ENCODE measurements around the gene IL17RA.

The IL17RA gene

DNA sequence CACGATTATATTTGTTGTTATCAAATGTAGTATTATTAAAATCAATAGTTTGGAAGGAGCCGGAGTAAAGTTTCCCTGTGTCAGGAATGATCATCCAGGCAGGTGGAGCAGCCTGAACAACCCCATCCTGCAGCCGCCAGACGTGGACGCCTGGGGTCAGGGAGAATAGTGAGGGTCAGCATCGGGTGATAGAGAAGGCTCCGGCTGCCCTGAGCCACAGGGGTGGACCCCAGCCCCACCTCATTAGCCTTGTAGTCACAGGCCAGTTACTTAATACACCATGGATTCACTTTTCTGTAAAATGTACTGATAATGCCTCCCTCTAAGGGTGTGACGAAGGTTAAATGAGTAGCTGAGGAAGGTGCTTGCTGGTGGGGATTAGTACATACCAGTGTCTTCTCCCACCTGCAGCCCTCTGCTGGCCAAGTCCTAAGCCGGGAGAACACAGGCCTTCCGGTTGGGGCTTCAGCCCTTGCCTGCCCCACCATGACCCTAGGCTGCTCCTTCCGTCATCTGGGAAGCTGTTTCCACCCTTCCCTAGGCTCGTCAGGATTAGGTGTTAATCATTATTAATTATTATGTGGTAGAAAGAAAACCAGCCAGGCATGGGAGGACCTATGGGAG is 21.5 kb downstream of the IL17RA start:
- no peak for DNase-seq (ENCODE audit: low read depth)

GRCh38 chr22:17106785-17107546 is 22.2 kb downstream of the IL17RA start:
- DNase-seq (ENCODE audit: low read depth): no peak

GRCh38 chr22:17107547-17107810 is 22.7 kb downstream of the IL17RA start:
- DNase-seq (ENCODE audit: low read depth): no peak

DNA sequence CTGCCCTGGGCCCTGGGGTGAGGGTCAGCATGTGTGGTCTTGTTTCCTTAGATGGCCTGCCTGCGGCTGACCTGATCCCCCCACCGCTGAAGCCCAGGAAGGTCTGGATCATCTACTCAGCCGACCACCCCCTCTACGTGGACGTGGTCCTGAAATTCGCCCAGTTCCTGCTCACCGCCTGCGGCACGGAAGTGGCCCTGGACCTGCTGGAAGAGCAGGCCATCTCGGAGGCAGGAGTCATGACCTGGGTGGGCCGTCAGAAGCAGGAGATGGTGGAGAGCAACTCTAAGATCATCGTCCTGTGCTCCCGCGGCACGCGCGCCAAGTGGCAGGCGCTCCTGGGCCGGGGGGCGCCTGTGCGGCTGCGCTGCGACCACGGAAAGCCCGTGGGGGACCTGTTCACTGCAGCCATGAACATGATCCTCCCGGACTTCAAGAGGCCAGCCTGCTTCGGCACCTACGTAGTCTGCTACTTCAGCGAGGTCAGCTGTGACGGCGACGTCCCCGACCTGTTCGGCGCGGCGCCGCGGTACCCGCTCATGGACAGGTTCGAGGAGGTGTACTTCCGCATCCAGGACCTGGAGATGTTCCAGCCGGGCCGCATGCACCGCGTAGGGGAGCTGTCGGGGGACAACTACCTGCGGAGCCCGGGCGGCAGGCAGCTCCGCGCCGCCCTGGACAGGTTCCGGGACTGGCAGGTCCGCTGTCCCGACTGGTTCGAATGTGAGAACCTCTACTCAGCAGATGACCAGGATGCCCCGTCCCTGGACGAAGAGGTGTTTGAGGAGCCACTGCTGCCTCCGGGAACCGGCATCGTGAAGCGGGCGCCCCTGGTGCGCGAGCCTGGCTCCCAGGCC is 23.7 kb downstream of the IL17RA start:
- DNase-seq (ENCODE audit: low read depth): no peak

DNA sequence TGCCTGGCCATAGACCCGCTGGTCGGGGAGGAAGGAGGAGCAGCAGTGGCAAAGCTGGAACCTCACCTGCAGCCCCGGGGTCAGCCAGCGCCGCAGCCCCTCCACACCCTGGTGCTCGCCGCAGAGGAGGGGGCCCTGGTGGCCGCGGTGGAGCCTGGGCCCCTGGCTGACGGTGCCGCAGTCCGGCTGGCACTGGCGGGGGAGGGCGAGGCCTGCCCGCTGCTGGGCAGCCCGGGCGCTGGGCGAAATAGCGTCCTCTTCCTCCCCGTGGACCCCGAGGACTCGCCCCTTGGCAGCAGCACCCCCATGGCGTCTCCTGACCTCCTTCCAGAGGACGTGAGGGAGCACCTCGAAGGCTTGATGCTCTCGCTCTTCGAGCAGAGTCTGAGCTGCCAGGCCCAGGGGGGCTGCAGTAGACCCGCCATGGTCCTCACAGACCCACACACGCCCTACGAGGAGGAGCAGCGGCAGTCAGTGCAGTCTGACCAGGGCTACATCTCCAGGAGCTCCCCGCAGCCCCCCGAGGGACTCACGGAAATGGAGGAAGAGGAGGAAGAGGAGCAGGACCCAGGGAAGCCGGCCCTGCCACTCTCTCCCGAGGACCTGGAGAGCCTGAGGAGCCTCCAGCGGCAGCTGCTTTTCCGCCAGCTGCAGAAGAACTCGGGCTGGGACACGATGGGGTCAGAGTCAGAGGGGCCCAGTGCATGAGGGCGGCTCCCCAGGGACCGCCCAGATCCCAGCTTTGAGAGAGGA is 24.5 kb downstream of the IL17RA start:
- DNase-seq (ENCODE audit: low read depth): no peak

- DNase-seq (ENCODE audit: low read depth): no peak
These were observed 25.2 kb downstream of the IL17RA start for GRCh38 chr22:17109976-17110375.

DNA sequence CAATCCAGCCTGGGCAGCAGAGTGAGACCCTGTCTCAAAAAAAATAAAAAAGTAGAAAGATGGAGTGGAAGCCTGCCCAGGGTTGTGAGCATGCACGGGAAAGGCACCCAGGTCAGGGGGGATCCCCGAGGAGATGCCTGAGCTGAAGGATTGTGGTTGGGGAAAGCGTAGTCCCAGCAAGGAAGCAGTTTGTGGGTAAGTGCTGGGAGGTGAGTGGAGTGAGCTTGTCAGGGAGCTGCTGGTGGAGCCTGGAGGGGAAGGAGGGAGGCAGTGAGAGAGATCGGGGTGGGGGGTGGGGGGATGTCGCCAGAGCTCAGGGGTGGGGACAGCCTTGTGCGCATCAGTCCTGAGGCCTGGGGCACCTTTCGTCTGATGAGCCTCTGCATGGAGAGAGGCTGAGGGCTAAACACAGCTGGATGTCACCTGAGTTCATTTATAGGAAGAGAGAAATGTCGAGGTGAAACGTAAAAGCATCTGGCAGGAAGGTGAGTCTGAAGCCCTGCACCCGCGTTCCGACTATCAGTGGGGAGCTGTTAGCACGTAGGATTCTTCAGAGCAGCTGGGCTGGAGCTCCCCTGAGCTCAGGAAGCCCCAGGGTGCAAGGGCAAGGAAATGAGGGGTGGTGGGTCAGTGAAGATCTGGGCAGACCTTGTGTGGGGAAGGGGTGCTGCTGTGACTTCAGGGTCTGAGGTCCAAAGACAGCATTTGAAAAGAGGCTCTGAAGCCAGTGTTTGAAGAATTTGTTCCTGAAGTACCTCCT is 26.2 kb downstream of the IL17RA start:
- no peak for DNase-seq (ENCODE audit: low read depth)

- DNase-seq (ENCODE audit: low read depth): no peak
These were observed 27.8 kb downstream of the IL17RA start for GRCh38 chr22:17112491-17113042.

DNA sequence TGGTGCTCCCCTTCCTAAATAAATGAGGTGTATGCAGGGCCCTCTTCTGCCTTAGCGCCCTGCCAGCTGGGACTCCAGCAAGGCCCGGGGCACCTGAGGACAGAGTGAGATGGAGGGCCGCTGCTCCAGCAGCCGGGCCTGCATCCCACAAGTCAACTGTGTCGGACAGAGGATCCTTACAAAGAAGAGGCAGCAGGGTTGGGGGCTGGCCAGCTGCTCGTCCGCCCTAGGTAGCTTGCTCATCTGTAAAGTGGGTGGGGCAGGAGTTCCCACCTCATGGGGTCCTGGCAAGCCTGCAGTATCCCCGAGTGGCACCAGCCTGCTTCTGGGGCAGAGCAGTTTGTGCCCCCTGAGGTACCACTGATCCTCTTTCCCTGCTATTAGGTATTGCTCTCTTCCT is 28.8 kb downstream of the IL17RA start:
- no peak for DNase-seq (ENCODE audit: low read depth)

DNA sequence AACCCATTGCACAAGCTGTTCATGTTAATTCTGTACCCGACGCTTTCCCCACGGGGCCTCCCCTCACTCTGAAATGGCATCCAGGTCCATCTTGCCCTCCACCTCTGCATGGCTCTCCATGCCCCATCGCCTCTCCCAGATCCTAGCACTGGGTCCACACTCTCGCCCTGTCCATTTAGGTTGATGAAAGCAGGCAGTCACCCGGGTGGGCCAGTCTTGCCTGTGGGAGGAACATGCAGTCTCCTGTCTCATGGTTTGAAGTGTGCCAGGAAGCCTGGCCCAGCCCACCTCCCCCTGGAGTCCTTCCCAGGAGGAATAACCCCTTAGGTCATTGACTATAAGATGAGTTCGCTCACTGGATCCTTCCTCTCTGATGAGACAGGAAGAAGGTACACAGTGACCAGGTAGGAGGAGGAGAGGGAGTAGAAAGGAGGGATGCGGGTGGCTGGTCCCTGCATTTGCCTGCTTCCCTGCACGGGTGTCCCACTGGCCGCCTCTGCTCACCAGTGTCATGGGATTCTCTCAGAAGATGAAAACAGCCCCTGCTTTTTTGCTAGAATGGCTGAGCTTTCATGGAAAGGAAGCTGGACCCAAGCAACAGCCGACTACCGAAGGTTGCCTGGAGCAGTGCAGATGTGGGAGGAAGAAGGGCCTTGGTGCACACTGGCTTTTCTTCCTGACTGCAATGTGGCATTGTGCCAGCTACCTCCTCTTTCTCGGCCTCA is 29.5 kb downstream of the IL17RA start:
- DNase-seq (ENCODE audit: low read depth): no peak

DNA sequence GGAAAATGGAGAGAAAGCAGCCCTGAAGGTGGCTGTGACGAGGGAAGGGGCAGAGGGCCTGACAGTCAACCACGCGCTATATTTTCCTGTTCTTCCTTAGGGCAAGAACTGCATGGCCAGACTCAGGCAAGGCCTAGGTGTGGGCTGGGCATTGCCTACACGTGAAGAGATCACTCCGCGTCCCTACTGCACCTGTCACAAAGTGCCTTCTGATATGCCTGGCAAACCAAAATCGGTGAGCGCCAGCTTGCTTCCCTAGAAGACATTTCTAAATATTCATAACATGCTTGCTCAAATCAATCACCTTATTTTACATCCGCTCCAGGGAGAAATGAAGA is 30.1 kb downstream of the IL17RA start:
- DNase-seq (ENCODE audit: low read depth): no peak

GRCh38 chr22:17115236-17115635 is 30.4 kb downstream of the IL17RA start:
- no peak for DNase-seq (ENCODE audit: low read depth)

GRCh38 chr22:17115945-17116565 is 31.3 kb downstream of the IL17RA start:
- DNase-seq (ENCODE audit: low read depth): no peak

DNA sequence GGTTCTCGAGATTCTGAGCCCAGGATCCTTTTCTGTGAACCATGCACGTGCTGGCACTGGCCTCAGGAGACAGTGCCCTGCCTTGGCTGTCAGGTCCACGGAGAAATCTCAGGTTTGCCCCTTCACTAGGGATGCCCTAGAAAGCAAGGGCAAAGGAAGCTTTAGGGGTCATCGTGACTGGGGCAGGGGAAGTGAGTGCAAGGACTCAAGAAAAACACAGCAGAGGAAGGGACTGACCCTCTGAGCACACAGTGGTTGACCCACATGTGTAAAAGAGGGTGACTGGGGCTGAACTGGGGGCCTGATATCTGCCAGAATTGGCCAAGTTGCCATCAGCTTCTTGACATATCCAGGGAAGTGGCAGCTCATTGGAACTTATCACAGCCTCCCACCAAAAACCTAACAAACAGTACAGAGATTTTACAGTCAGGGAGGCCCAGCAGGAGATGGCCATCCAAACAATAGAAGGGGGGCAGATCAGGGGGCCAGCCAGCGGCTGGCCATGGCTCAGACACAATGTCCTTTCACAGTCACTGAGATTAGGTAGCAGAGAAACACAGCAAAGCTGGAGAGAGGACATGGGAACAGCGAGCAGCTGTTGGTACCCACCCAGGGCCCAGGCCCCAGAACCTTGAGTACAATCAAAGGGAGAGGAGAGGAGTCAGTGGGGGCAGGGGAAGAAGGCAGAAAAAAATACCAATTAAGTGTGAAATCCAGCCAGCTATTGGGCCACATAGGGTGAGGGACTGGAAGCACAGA is 32.0 kb downstream of the IL17RA start:
- no peak for DNase-seq (ENCODE audit: low read depth)

- DNase-seq (ENCODE audit: low read depth): no peak
These were observed 32.6 kb downstream of the IL17RA start for GRCh38 chr22:17117400-17117799.

DNA sequence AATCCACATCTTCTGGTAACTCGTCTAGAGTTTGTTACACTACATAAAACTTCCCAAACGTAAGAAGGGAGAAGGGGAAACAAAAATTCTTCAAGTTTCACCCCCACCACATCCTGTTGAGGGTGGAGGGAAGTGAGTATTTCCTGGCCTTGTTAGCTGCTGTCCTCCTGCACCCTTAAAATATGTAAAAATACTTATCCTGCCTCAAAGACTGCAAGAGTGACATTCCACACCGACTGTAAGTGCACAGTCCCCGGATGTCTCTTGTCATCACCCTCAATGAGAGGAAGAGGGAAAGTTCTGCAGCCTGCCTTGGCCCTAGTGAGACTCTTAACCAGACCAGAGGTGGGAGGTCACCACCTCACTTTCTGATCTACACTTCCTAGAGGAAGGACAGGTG is 33.1 kb downstream of the IL17RA start:
- DNase-seq (ENCODE audit: low read depth): no peak

DNA sequence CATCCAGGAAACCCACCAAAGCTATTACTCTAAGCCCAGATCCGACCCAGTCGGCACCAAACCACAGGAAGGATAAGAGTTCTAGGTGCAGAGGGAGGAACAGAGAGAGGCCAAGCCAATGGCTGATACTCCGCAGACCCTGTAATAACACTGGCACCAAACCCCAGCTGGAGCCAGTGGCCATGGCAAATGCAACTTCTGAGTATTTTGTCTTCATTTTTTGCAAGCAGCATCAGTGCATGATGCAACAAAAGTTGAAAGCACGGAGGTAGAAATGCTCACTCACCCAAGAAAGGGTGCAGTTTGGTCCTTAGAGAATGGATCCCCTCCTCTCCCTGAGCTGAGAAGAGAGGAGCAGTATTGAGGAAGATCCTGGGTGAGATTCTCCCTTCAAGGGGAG is 33.5 kb downstream of the IL17RA start:
- DNase-seq (ENCODE audit: low read depth): no peak

DNA sequence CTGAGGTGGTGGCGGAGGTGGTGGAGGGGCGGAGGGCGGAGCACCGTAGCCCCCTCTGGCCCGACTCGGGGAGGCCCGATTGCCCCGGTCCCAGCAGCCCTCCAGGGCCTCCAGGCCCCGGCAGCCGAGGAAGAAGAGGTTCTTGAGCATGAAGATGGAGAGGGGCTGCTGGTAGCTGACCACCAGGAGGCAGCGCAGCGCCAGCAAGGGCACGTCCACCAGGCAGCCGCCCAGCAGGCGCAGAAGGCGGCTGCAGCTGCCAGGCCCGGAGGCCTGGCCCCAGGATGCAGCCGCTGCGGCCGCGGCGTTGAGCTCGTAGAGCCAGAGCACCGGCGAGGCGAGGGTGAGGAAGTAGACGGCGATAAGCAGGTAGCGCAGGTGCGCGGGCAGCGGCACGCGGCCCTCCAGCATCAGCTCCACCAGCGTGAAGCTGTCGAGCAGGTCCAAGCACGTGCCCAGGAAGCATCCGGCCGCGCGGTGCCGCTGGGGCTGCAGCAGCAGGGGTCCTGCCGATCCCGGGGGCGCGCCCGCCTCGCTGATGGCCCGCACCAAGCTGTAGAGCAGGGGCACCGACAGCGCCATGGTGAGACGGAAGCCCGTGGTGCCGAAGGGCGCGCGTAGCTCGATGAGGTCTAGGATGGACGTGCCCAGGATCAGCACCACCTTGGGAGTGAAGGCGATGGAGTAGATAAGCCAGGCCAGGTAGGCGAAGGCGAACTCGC is 34.8 kb downstream of the IL17RA start:
- no peak for DNase-seq (ENCODE audit: low read depth)

DNA sequence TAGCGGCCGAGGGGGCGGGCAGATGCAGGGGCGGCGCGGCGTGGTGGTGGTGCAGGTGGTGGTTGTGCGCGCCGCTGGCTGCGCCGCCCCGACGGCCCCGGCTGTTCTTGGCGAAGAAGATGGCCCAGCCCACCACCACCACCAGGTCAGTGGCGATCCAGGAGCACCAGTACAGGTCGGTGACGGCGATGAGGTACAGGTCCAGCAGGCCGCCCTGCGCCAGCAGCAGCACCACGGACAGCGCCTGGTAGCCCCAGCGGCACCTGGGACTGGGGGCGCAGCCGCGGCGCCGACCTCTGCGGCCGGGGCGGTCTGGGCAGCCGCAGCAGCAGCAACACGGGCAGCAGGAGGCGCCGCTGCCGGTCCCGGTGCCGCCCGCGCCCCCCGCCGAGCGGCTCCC is 35.5 kb downstream of the IL17RA start:
- DNase-seq (ENCODE audit: low read depth): no peak
